A204.1 (cell line): Measurements from ENCODE around the gene GPATCH1.
"Not testable (repeated sequence)": the region's sequence is repeated elsewhere in the genome, so short reads cannot be mapped to it uniquely, and the experiment has no call there.

Experiments used
- FAIRE-seq: peaks from 2 replicates; lab custom pipeline; 2012; peaks lifted over from hg19 to GRCh38; lab: Jason Lieb, UNC

Gene GPATCH1

GRCh38 chr19:33080761-33081681 is at the start of gene GPATCH1:
Gene GPATCH1, plus strand, starts transcription at chr19:33081181. Its CDS starts 13 bp downstream, at chr19:33081194.
- FAIRE-seq: no peak

- no peak for FAIRE-seq
These were observed 48.7 kb upstream of the GPATCH1 start for GRCh38 chr19:33032218-33032781.

GRCh38 chr19:33035461-33035860 is 45.5 kb upstream of the GPATCH1 start:
- FAIRE-seq: no peak

GRCh38 chr19:33036370-33037167 is 44.4 kb upstream of the GPATCH1 start:
- not testable (repeated sequence) for FAIRE-seq

- not testable (repeated sequence) for FAIRE-seq
These were observed 43.6 kb upstream of the GPATCH1 start for GRCh38 chr19:33037168-33038025.

- no peak for FAIRE-seq
These were observed 41.8 kb upstream of the GPATCH1 start for GRCh38 chr19:33039108-33039599.

- FAIRE-seq: no peak
These were observed 41.2 kb upstream of the GPATCH1 start for GRCh38 chr19:33039815-33040214.

GRCh38 chr19:33040994-33041827 is 39.8 kb upstream of the GPATCH1 start:
- no peak for FAIRE-seq

GRCh38 chr19:33041828-33042160 is 39.2 kb upstream of the GPATCH1 start:
- FAIRE-seq: not testable (repeated sequence)

GRCh38 chr19:33047422-33047821 is 33.6 kb upstream of the GPATCH1 start:
- no peak for FAIRE-seq

- no peak for FAIRE-seq
These were observed 31.9 kb upstream of the GPATCH1 start for GRCh38 chr19:33048806-33049676.

GRCh38 chr19:33050110-33050509 is 30.9 kb upstream of the GPATCH1 start:
- FAIRE-seq: no peak

- no peak for FAIRE-seq
These were observed 28.5 kb upstream of the GPATCH1 start for GRCh38 chr19:33052352-33052972.

- no peak for FAIRE-seq
These were observed 26.4 kb upstream of the GPATCH1 start for GRCh38 chr19:33054623-33055022.

- FAIRE-seq: no peak
These were observed 25.3 kb upstream of the GPATCH1 start for GRCh38 chr19:33055718-33056117.

- no peak for FAIRE-seq
These were observed 20.4 kb upstream of the GPATCH1 start for GRCh38 chr19:33060586-33060985.

GRCh38 chr19:33062902-33063301 is 18.1 kb upstream of the GPATCH1 start:
- no peak for FAIRE-seq

- FAIRE-seq: no peak
These were observed 17.6 kb upstream of the GPATCH1 start for GRCh38 chr19:33063356-33063752.

GRCh38 chr19:33063753-33064457 is 17.1 kb upstream of the GPATCH1 start:
- no peak for FAIRE-seq
